ENCODE results near the gene AMOTL1. TPM values are rescaled to one million over a fixed set of nuclear protein-coding genes. Genes with fewer than 3 reads are reported as not detected.

Gene AMOTL1
- total RNA-seq, 2 experiments from 2014 or later: 0.08 TPM; not detected in 1

- no peaks in the 10 kb centered on the region for H3K9me3 Mint-ChIP-seq
- ATAC-seq (ENCODE audit: poor library complexity): no peak
Measured at GRCh38 chr11:94747601-94748041, 20.5 kb upstream of the AMOTL1 start.

GRCh38 chr11:94749369-94749768, 18.8 kb upstream of the AMOTL1 start:
- H3K36me3 Mint-ChIP-seq (ENCODE audit: low read depth): no peaks in the 10 kb centered on the region
- TF ChIP-seq CTCF (IDR thresholded peaks at IDR 0.05): no peak
- H3K9me3 ChIP-seq (ENCODE audit: control insufficient read depth in 1 of 2, insufficient read depth in 1 of 2, low read length in 2 of 2): no peaks in the 10 kb centered on the region
- DNase-seq (no peak), ATAC-seq (ENCODE audit: poor library complexity) (no peak)
- no peak overlapping the region for H3K4me3 Mint-ChIP-seq
- no peaks in the 10 kb centered on the region for H3K9me3 Mint-ChIP-seq
- H3K4me1 ChIP-seq (ENCODE audit: insufficient read depth, low read length): no peaks in the 10 kb centered on the region
- no peak overlapping the region for H3K4me3 ChIP-seq (ENCODE audit: low read length)
- no peak overlapping the region for H3K27ac ChIP-seq (ENCODE audit: low read depth in 1 of 2, low read length in 2 of 2)
- peaks cover 71% of the 10 kb centered on the region for H3K27me3 Mint-ChIP-seq
- no peak overlapping the region for H3K27ac Mint-ChIP-seq
- intact Hi-C loops (cut with DNase I, micrococcal nuclease): no loop called here
- no peaks in the 10 kb centered on the region for H3K36me3 ChIP-seq (ENCODE audit: insufficient read depth, low read length)
- no peaks in the 10 kb centered on the region for H3K4me1 Mint-ChIP-seq (ENCODE audit: low read depth)
- CTCF ChIA-PET: no interaction called here
- POLR2A ChIA-PET: no interaction called here
- H3K27me3 ChIP-seq (ENCODE audit: control insufficient read depth in 1 of 2, insufficient read depth in 2 of 2, low read length in 2 of 2): peaks cover 16 to 20% of the 10 kb centered on the region in 2 experiments

More at GRCh38 chr11:94747601-94748041, 20.5 kb upstream of the AMOTL1 start:
- Histone ChIP-seq H3K4me1 (ENCODE audit: insufficient read depth, low read length) (no peaks in the 10 kb centered on the region), H3K27ac (ENCODE audit: low read depth in 1 of 2, low read length in 2 of 2) (no peak overlapping the region), H3K4me3 (ENCODE audit: low read length) (no peak overlapping the region), H3K9me3 (ENCODE audit: control insufficient read depth in 1 of 2, insufficient read depth in 1 of 2, low read length in 2 of 2) (no peaks in the 10 kb centered on the region), H3K27me3 (ENCODE audit: control insufficient read depth in 1 of 2, insufficient read depth in 2 of 2, low read length in 2 of 2) (peaks cover 23 to 24% of the 10 kb centered on the region in 2 experiments), H3K36me3 (ENCODE audit: insufficient read depth, low read length) (no peaks in the 10 kb centered on the region)
- ChIA-PET POLR2A (no interaction called here), CTCF (no interaction called here)
- intact Hi-C loops (cut with DNase I, micrococcal nuclease): no loop called here
- TF ChIP-seq CTCF (IDR thresholded peaks at IDR 0.05): no peak
- Mint-ChIP-seq H3K4me1 (ENCODE audit: low read depth) (no peaks in the 10 kb centered on the region), H3K27me3 (peaks cover 85% of the 10 kb centered on the region), H3K27ac (no peak overlapping the region), H3K4me3 (no peak overlapping the region), H3K36me3 (ENCODE audit: low read depth) (no peaks in the 10 kb centered on the region)
- no peak for DNase-seq

DNA sequence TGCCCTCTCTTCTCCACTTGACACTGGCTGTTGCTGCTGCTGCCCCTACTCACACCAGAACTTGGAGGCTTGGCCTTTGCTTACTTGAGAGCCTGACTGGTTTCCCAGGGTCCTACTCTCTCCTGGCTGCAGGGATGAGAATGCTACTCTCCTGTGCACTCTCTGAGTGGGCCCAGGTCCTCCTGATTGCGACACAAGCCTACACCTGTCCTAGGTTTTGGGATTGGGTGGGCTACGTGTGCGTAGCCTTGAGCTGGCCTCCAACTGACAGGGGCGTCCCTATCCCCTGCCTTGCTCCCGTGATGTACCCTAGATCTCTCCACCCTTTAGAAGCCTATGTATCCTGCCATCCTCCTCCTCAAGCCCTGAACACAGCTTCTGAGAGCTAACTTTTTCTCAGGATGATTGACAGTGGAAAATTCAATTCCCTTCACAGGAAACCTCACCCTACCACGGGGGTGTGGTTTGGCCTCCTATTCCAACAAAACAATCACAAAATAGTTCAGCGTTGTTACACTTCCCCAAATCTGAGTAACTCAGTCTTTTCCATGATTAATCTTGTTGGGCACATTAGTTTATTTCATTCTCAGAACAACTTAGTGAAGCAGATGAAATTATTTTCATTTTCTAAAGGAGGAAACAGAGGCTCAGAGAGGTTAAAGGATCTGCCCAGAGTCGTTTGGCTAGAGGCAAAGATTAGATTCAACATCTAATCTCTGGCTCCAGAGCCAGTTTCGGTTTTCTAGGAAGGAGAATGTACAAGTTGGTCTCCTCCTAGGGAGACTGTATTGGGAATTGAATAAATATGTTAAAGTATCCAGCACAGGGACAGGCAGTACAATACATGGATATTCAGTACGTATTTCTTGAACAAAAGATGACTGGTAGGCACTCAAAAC, 17.6 kb upstream of the AMOTL1 start:
- H3K27ac Mint-ChIP-seq: no peak overlapping the region
- H3K27me3 ChIP-seq (ENCODE audit: control insufficient read depth in 1 of 2, insufficient read depth in 2 of 2, low read length in 2 of 2): peaks cover 15 to 20% of the 10 kb centered on the region in 2 experiments
- no peak overlapping the region for H3K4me3 Mint-ChIP-seq
- no peaks in the 10 kb centered on the region for H3K4me1 ChIP-seq (ENCODE audit: insufficient read depth, low read length)
- no peaks in the 10 kb centered on the region for H3K36me3 Mint-ChIP-seq (ENCODE audit: low read depth)
- no peak for ATAC-seq (ENCODE audit: poor library complexity)
- ChIA-PET POLR2A (no interaction called here), CTCF (no interaction called here)
- DNase-seq: no peak
- H3K9me3 Mint-ChIP-seq: no peaks in the 10 kb centered on the region
- H3K4me3 ChIP-seq (ENCODE audit: low read length): no peak overlapping the region
- H3K27me3 Mint-ChIP-seq: peaks cover 59% of the 10 kb centered on the region
- H3K36me3 ChIP-seq (ENCODE audit: insufficient read depth, low read length): no peaks in the 10 kb centered on the region
- H3K9me3 ChIP-seq (ENCODE audit: control insufficient read depth in 1 of 2, insufficient read depth in 1 of 2, low read length in 2 of 2): no peaks in the 10 kb centered on the region
- no peak overlapping the region for H3K27ac ChIP-seq (ENCODE audit: low read depth in 1 of 2, low read length in 2 of 2)
- TF ChIP-seq CTCF (IDR thresholded peaks at IDR 0.05): no peak
- intact Hi-C loops (cut with DNase I, micrococcal nuclease): no loop called here
- H3K4me1 Mint-ChIP-seq (ENCODE audit: low read depth): no peaks in the 10 kb centered on the region

Data from CD4-positive, alpha-beta T cell (primary cell).